Stimulated activated memory B cell treated with anti-CD40 and anti-IgM and Interleukin-4, amounts not matched to agents 10 μg/mL and 1 μg/mL and 100 μg/mL, for 72 hours (primary cell): ENCODE data around the gene RABL6.
"Not testable (repeated sequence)": the region's sequence is repeated elsewhere in the genome, so short reads cannot be mapped to it uniquely, and the experiment has no call there.

Experiments
- ATAC-seq: fragments of 150-1000 bp; cut with Tn5 transposase; 2 replicates; pipeline ENCODE4 v1.10.0; 2021
- H3K27ac Mint-ChIP-seq: one replicate; pipeline ENCODE4 v1.8.0; 2022; ENCODE audit warnings: mild to moderate bottlenecking, mixed read lengths
- H3K27me3 Mint-ChIP-seq: one replicate; pipeline ENCODE4 v1.8.0; 2022; ENCODE audit warnings: mixed read lengths
- H3K36me3 Mint-ChIP-seq: one replicate; pipeline ENCODE4 v1.8.0; 2022; ENCODE audit warnings: mixed read lengths
- H3K4me1 Mint-ChIP-seq: one replicate; pipeline ENCODE4 v1.8.0; 2022; ENCODE audit warnings: mixed read lengths
- H3K4me3 Mint-ChIP-seq: one replicate; pipeline ENCODE4 v1.8.0; 2022; ENCODE audit warnings: mild to moderate bottlenecking, moderate library complexity, mixed read lengths
- H3K9me3 Mint-ChIP-seq: one replicate; pipeline ENCODE4 v1.8.0; 2022; ENCODE audit warnings: mixed read lengths

The RABL6 gene

GRCh38 chr9:136857166-136857565, 49.4 kb downstream of the RABL6 start:
- ATAC-seq, result no peak
- Mint-ChIP-seq H3K4me1 (peaks cover 20% of the 10 kb centered on the region), H3K9me3 (no peaks in the 10 kb centered on the region), H3K27ac (no peak overlapping the region), H3K36me3 (peaks cover 6% of the 10 kb centered on the region), H3K4me3 (no peak overlapping the region), H3K27me3 (no peaks in the 10 kb centered on the region)

GRCh38 chr9:136857581-136858412, 50.0 kb downstream of the RABL6 start:
- H3K4me1 Mint-ChIP-seq, result peaks cover 24% of the 10 kb centered on the region
- no peak for ATAC-seq
- no peak overlapping the region for H3K4me3 Mint-ChIP-seq
- H3K27me3 Mint-ChIP-seq, result no peaks in the 10 kb centered on the region
- H3K36me3 Mint-ChIP-seq, result peaks cover 10% of the 10 kb centered on the region
- H3K9me3 Mint-ChIP-seq, result no peaks in the 10 kb centered on the region
- no peak overlapping the region for H3K27ac Mint-ChIP-seq

- peaks cover 24% of the 10 kb centered on the region for H3K4me1 Mint-ChIP-seq
- H3K36me3 Mint-ChIP-seq, result peaks cover 16% of the 10 kb centered on the region
- H3K4me3 Mint-ChIP-seq, result no peak overlapping the region
- H3K27me3 Mint-ChIP-seq, result no peaks in the 10 kb centered on the region
- no peaks in the 10 kb centered on the region for H3K9me3 Mint-ChIP-seq
- no peak for ATAC-seq
- H3K27ac Mint-ChIP-seq, result no peak overlapping the region
Observed at GRCh38 chr9:136858452-136858843, 50.7 kb downstream of the RABL6 start.

- Mint-ChIP-seq H3K9me3 (no peaks in the 10 kb centered on the region), H3K27me3 (no peaks in the 10 kb centered on the region), H3K27ac (no peak overlapping the region), H3K4me1 (peaks cover 20% of the 10 kb centered on the region), H3K4me3 (no peak overlapping the region), H3K36me3 (peaks cover 19% of the 10 kb centered on the region)
- no peak for ATAC-seq
Observed at GRCh38 chr9:136858844-136859757, 51.4 kb downstream of the RABL6 start.

GRCh38 chr9:136860529-136860928, 52.8 kb downstream of the RABL6 start:
- Mint-ChIP-seq H3K9me3 (no peaks in the 10 kb centered on the region), H3K36me3 (peaks cover 19% of the 10 kb centered on the region), H3K4me3 (no peak overlapping the region), H3K27ac (no peak overlapping the region), H3K4me1 (peaks cover 28% of the 10 kb centered on the region), H3K27me3 (no peaks in the 10 kb centered on the region)
- ATAC-seq, result no peak

- Mint-ChIP-seq H3K27ac (no peak overlapping the region), H3K4me1 (peaks cover 28% of the 10 kb centered on the region), H3K9me3 (no peaks in the 10 kb centered on the region), H3K4me3 (no peak overlapping the region), H3K27me3 (no peaks in the 10 kb centered on the region), H3K36me3 (peaks cover 19% of the 10 kb centered on the region)
- no peak for ATAC-seq
Observed at GRCh38 chr9:136860933-136861873, 53.5 kb downstream of the RABL6 start.

- no peak overlapping the region for H3K4me3 Mint-ChIP-seq
- no peaks in the 10 kb centered on the region for H3K9me3 Mint-ChIP-seq
- H3K4me1 Mint-ChIP-seq, result peaks cover 28% of the 10 kb centered on the region
- no peak for ATAC-seq
- H3K36me3 Mint-ChIP-seq, result peaks cover 19% of the 10 kb centered on the region
- H3K27ac Mint-ChIP-seq, result no peak overlapping the region
- H3K27me3 Mint-ChIP-seq, result no peaks in the 10 kb centered on the region
Observed at GRCh38 chr9:136861874-136862457, 54.2 kb downstream of the RABL6 start.

GRCh38 chr9:136862849-136863622, 55.3 kb downstream of the RABL6 start:
- H3K4me1 Mint-ChIP-seq, result peaks cover 28% of the 10 kb centered on the region
- no peak overlapping the region for H3K27ac Mint-ChIP-seq
- H3K36me3 Mint-ChIP-seq, result peaks cover 19% of the 10 kb centered on the region
- H3K4me3 Mint-ChIP-seq, result no peak overlapping the region
- no peak for ATAC-seq
- H3K9me3 Mint-ChIP-seq, result no peaks in the 10 kb centered on the region
- no peaks in the 10 kb centered on the region for H3K27me3 Mint-ChIP-seq

- no peaks in the 10 kb centered on the region for H3K9me3 Mint-ChIP-seq
- H3K36me3 Mint-ChIP-seq, result peaks cover 19% of the 10 kb centered on the region
- no peak overlapping the region for H3K27ac Mint-ChIP-seq
- peaks cover 28% of the 10 kb centered on the region for H3K4me1 Mint-ChIP-seq
- H3K4me3 Mint-ChIP-seq, result no peak overlapping the region
- no peaks in the 10 kb centered on the region for H3K27me3 Mint-ChIP-seq
- ATAC-seq, result no peak
Observed at GRCh38 chr9:136863623-136864273, 56.0 kb downstream of the RABL6 start.

GRCh38 chr9:136865041-136865767, 57.5 kb downstream of the RABL6 start:
- Mint-ChIP-seq H3K36me3 (peaks cover 19% of the 10 kb centered on the region), H3K9me3 (no peaks in the 10 kb centered on the region), H3K4me1 (peaks cover 24% of the 10 kb centered on the region), H3K27ac (peak overlapping the region; percentile 93), H3K4me3 (peak overlapping the region; percentile 93), H3K27me3 (no peaks in the 10 kb centered on the region)
- ATAC-seq, result no peak

GRCh38 chr9:136865768-136866103, 58.0 kb downstream of the RABL6 start:
- peaks cover 19% of the 10 kb centered on the region for H3K36me3 Mint-ChIP-seq
- ATAC-seq, result peak; percentile 42
- H3K9me3 Mint-ChIP-seq, result no peaks in the 10 kb centered on the region
- peak overlapping the region; percentile 93 for H3K27ac Mint-ChIP-seq
- peaks cover 18% of the 10 kb centered on the region for H3K4me1 Mint-ChIP-seq
- peak overlapping the region; percentile 93 for H3K4me3 Mint-ChIP-seq
- no peaks in the 10 kb centered on the region for H3K27me3 Mint-ChIP-seq

GRCh38 chr9:136866898-136867421, 59.2 kb downstream of the RABL6 start:
- H3K27ac Mint-ChIP-seq, result peak overlapping the region; percentile 93
- ATAC-seq, H3K27me3 Mint-ChIP-seq, H3K9me3 Mint-ChIP-seq: not testable (repeated sequence)
- H3K4me1 Mint-ChIP-seq, result peaks cover 14% of the 10 kb centered on the region
- H3K4me3 Mint-ChIP-seq, result peak overlapping the region; percentile 75
- peaks cover 15% of the 10 kb centered on the region for H3K36me3 Mint-ChIP-seq

GRCh38 chr9:136867480-136867879, 59.7 kb downstream of the RABL6 start:
- H3K9me3 Mint-ChIP-seq, result no peaks in the 10 kb centered on the region
- no peak overlapping the region for H3K27ac Mint-ChIP-seq
- H3K27me3 Mint-ChIP-seq, result no peaks in the 10 kb centered on the region
- ATAC-seq, result no peak
- peaks cover 10% of the 10 kb centered on the region for H3K36me3 Mint-ChIP-seq
- H3K4me3 Mint-ChIP-seq, result peak overlapping the region; percentile 5
- peaks cover 9% of the 10 kb centered on the region for H3K4me1 Mint-ChIP-seq
